ENCODE measurements around the gene LRRC61.

DNA sequence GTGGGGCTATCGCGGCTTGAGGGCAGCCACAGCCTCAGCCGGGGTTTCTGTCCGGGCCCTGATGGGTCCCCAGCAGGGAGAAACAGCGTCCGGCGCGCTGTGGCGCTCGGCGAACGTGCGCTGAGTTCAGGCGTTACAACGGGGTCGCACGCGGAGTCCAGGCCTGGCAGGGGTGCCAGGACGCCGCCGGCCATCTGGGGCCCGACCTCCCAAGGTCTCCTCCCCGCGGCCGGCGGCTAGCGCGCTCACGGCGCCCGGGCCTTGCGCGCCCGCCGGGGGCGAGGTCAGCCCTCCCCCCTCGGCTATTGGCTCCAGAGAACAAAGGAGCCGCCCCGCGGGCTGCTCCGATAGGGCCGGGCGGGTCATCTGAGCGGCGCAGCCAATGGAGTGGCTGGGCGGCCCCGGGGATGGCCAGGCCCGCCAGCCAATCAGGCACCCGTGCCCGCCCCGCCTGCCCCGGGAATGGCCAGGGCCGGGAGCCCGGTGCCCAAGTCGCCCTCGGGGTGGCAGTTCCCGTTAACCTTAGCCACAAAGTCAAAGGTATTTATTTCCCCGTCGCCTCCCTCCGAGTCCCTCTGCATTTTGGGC, 55.8 kb downstream of the LRRC61 start, which contains the start of gene ZNF775:
- TF ChIP-seq POLR2A (IDR thresholded peaks at IDR 0.05) (peak; percentile 86 to 87), EP300 (IDR thresholded peaks at IDR 0.05) (no peak)
- TF ChIP-seq, protein P1, sequence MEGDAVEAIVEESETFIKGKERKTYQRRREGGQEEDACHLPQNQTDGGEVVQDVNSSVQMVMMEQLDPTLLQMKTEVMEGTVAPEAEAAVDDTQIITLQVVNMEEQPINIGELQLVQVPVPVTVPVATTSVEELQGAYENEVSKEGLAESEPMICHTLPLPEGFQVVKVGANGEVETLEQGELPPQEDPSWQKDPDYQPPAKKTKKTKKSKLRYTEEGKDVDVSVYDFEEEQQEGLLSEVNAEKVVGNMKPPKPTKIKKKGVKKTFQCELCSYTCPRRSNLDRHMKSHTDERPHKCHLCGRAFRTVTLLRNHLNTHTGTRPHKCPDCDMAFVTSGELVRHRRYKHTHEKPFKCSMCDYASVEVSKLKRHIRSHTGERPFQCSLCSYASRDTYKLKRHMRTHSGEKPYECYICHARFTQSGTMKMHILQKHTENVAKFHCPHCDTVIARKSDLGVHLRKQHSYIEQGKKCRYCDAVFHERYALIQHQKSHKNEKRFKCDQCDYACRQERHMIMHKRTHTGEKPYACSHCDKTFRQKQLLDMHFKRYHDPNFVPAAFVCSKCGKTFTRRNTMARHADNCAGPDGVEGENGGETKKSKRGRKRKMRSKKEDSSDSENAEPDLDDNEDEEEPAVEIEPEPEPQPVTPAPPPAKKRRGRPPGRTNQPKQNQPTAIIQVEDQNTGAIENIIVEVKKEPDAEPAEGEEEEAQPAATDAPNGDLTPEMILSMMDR (IDR thresholded peaks at IDR 0.05), result no peak

Measured in gastroesophageal sphincter (tissue), 3 donors.